ENCODE data around the gene RAB3D. TPM values are rescaled to one million over a fixed set of nuclear protein-coding genes. Genes with fewer than 3 reads are reported as not detected.
A peak's percentile ranks its signal among the peaks of the same experiment; 100 is the strongest.
"Not testable (repeated sequence)": the region's sequence is repeated elsewhere in the genome, so short reads cannot be mapped to it uniquely, and the experiment has no call there.

The RAB3D gene
- total RNA-seq, 1 donor from 2014 or later = 76.0 TPM

DNA sequence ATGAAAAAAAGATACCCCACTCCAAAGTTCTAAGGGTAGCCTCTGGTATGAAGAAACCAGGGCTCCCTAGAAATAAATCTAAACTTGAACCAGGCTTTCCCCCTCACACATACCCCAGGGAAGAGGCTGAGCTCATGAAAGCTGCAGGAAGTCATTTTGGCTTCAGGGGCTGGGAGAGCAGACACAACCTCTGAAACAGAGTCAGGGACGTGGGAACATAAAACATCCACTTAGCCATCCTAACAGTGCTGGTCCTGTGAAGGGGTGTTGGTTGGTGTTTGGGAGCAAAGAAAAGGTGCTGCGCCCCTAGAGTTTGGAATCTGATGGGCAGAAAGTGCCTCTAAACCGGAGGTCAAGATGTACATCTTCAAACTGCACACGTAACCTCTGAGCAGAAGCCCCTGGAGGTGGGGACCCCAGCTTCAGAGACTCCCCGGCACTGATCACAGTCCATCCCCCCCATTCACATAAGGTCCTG lies 15.8 kb downstream of the RAB3D start:
- no peaks in the 10 kb centered on the region for H3K9me3 Mint-ChIP-seq (ENCODE audit: unreplicated experiment)
- H3K4me3 Mint-ChIP-seq (ENCODE audit: unreplicated experiment) = no peak overlapping the region
- peak overlapping the region; percentile 67 for H3K27ac Mint-ChIP-seq (ENCODE audit: unreplicated experiment)
- H3K27me3 Mint-ChIP-seq (ENCODE audit: unreplicated experiment) = peaks cover 9% of the 10 kb centered on the region
- H3K36me3 Mint-ChIP-seq (ENCODE audit: low read depth, unreplicated experiment) = peaks cover 5% of the 10 kb centered on the region
- peaks cover 26% of the 10 kb centered on the region for H3K4me1 Mint-ChIP-seq (ENCODE audit: unreplicated experiment)
- TF ChIP-seq, protein P1, sequence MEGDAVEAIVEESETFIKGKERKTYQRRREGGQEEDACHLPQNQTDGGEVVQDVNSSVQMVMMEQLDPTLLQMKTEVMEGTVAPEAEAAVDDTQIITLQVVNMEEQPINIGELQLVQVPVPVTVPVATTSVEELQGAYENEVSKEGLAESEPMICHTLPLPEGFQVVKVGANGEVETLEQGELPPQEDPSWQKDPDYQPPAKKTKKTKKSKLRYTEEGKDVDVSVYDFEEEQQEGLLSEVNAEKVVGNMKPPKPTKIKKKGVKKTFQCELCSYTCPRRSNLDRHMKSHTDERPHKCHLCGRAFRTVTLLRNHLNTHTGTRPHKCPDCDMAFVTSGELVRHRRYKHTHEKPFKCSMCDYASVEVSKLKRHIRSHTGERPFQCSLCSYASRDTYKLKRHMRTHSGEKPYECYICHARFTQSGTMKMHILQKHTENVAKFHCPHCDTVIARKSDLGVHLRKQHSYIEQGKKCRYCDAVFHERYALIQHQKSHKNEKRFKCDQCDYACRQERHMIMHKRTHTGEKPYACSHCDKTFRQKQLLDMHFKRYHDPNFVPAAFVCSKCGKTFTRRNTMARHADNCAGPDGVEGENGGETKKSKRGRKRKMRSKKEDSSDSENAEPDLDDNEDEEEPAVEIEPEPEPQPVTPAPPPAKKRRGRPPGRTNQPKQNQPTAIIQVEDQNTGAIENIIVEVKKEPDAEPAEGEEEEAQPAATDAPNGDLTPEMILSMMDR (IDR thresholded peaks at IDR 0.05; ENCODE audit: unreplicated experiment) = no peak
- no peak for DNase-seq (ENCODE audit: low spot score)

DNA sequence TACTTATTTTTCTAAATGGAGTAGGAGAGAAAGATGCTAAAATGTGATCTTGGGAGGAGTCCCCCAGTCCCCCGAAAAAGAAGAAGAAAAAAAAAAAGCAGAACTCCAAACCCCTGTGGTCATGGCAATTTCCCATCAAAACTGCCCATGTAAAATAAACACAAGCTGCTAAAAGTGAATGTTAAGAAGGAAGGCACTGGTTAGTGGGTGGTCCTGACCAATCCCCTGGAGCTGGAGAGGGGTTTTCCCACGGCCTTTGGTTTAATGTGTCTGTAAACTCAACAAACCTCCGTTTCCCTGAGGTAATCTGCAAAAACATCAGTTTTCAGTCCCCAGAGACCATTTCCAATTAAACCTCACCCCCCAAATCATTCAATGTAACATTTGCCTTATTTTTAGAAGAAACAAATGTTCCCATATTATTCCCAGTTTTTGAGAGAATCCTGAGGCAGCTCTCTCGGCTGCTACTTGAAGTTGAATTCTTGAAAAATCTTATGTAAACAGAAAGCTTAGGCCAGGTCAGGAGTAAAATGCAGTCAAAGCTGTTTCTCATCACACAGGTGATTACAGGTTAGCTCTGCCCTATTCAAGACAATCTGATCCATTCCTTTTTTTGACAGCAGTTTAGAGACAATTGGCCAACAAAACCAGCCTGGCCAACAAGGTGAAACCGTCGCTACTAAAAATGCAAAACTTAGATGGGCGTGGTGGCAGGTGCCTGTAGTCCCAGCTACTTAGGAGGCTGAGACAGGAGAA lies 17.0 kb downstream of the RAB3D start:
- TF ChIP-seq, protein P1 (IDR thresholded peaks at IDR 0.05; ENCODE audit: unreplicated experiment) = no peak
- no peak overlapping the region for H3K27ac Mint-ChIP-seq (ENCODE audit: unreplicated experiment)
- no peaks in the 10 kb centered on the region for H3K9me3 Mint-ChIP-seq (ENCODE audit: unreplicated experiment)
- no peak overlapping the region for H3K4me3 Mint-ChIP-seq (ENCODE audit: unreplicated experiment)
- H3K36me3 Mint-ChIP-seq (ENCODE audit: low read depth, unreplicated experiment) = peaks cover 5% of the 10 kb centered on the region
- peaks cover 9% of the 10 kb centered on the region for H3K27me3 Mint-ChIP-seq (ENCODE audit: unreplicated experiment)
- peaks cover 26% of the 10 kb centered on the region for H3K4me1 Mint-ChIP-seq (ENCODE audit: unreplicated experiment)
- no peak for DNase-seq (ENCODE audit: low spot score)

DNA sequence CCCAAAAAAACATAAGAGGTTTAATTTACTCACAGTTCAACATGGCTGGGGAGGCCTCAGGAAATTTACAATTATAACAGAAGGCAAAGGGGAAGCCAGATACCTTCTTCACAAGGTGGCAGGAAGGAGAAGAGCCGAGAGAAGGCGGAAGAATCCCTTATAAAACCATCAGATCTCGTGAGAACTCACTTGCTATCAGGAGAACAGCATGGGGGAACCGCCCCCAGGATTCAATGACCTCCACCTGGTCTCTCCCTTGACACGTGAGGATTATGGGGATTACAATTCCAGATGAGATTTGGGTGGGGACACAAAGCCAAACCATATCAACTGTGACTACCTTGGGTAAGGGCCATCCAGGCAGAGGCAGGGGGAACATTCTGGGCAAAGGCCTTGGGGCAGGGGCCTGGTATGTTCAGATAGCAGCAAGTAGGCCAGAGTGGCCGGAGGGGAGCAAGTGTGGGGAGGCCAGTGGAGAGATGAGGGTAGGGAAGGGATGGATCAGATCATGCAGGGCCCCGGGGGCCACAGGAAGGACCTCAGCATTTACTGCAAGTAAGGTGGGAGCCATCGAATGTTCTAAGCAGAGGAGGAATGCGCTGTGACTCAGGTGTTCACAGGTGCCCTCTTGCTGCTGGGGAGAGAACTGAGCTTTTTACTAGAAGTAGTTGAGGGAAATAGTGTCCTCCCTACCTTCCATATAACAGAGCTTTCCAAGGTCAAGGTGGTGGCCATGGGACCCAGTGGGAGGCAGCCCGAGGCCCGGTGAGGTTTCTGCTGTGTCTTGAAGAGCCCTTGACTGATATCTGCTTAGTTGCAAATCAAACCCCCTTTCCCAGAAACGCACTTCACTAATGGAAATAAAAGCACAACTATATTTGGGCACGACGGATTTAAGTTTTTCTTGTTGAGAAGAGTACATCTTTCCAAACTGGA lies 18.0 kb downstream of the RAB3D start:
- Mint-ChIP-seq H3K4me1 (ENCODE audit: unreplicated experiment) (peaks cover 26% of the 10 kb centered on the region), H3K27me3 (ENCODE audit: unreplicated experiment) (peaks cover 9% of the 10 kb centered on the region), H3K4me3 (ENCODE audit: unreplicated experiment) (no peak overlapping the region), H3K36me3 (ENCODE audit: low read depth, unreplicated experiment) (no peaks in the 10 kb centered on the region), H3K9me3 (ENCODE audit: unreplicated experiment) (no peaks in the 10 kb centered on the region), H3K27ac (ENCODE audit: unreplicated experiment) (no peak overlapping the region)
- TF ChIP-seq, protein P1 (IDR thresholded peaks at IDR 0.05; ENCODE audit: unreplicated experiment) = no peak
- no peak for DNase-seq (ENCODE audit: low spot score)

DNA sequence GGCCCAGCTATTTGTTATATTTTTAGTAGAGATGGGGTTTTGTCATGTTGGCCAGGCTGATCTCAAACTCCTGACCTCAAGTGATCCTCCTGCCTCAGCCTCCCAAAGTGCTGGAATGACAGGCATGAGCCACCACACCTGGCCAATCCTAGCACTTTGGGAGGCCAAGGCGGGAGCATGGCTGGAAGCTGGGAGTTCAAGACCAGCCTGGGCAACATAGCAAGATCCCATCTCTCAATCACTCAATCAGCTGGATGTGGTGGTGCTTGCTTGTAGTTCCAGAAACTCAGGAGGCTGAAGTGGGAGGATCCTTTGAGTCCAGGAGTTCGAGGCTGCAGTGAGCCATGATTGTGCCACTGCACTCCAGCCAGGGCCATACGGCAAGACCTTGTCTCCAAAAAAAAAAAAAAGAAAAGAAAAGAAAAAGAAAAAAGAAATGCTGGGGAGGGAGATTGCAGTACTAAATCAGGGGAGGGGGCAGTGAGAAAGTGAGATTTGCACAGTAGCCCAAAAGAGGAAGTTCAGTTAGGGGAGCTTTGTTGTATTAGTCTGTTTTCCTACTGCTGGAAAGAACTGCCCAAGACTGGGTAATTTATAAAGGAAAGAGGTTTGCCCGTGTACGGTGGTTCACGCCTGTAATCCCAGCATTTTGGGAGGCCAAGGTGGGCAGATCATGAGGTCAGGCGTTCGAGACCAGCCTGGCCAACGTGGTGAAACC lies 19.0 kb downstream of the RAB3D start:
- H3K36me3 Mint-ChIP-seq (ENCODE audit: low read depth, unreplicated experiment); H3K4me3 Mint-ChIP-seq (ENCODE audit: unreplicated experiment); DNase-seq (ENCODE audit: low spot score); H3K27me3 Mint-ChIP-seq (ENCODE audit: unreplicated experiment); H3K9me3 Mint-ChIP-seq (ENCODE audit: unreplicated experiment): not testable (repeated sequence)
- Mint-ChIP-seq H3K27ac (ENCODE audit: unreplicated experiment) (peak overlapping the region; percentile 64), H3K4me1 (ENCODE audit: unreplicated experiment) (peaks cover 26% of the 10 kb centered on the region)

GRCh38 chr19:11306337-11306736 lies 33.1 kb downstream of the RAB3D start:
- TF ChIP-seq, protein P1 (IDR thresholded peaks at IDR 0.05; ENCODE audit: unreplicated experiment) = no peak
- no peaks in the 10 kb centered on the region for H3K9me3 Mint-ChIP-seq (ENCODE audit: unreplicated experiment)
- no peaks in the 10 kb centered on the region for H3K36me3 Mint-ChIP-seq (ENCODE audit: low read depth, unreplicated experiment)
- no peak overlapping the region for H3K27ac Mint-ChIP-seq (ENCODE audit: unreplicated experiment)
- peaks cover 1% of the 10 kb centered on the region for H3K27me3 Mint-ChIP-seq (ENCODE audit: unreplicated experiment)
- H3K4me3 Mint-ChIP-seq (ENCODE audit: unreplicated experiment) = no peak overlapping the region
- H3K4me1 Mint-ChIP-seq (ENCODE audit: unreplicated experiment) = no peaks in the 10 kb centered on the region
- no peak for DNase-seq (ENCODE audit: low spot score)
